HUES6 (cell line): Measurements from ENCODE around the gene BEST1.

ENCODE experiments used
- H3K27ac ChIP-seq: 2 replicates; pipeline ENCODE4 v1.7.0; 2013; ENCODE audit warnings: low read depth, mild to moderate bottlenecking, low read length, inconsistent platforms
- H3K27me3 ChIP-seq: 2 replicates; pipeline ENCODE4 v1.6.1; 2013; ENCODE audit warnings: low read length; ENCODE audit not compliant: control insufficient read depth, insufficient read depth
- H3K36me3 ChIP-seq: 2 replicates; pipeline ENCODE4 v1.6.1; 2013; ENCODE audit warnings: low read length; ENCODE audit not compliant: control insufficient read depth, insufficient read depth
- H3K4me1 ChIP-seq: 2 replicates; pipeline ENCODE4 v1.6.1; 2013; ENCODE audit warnings: low read length; ENCODE audit not compliant: control insufficient read depth, insufficient read depth
- H3K4me3 ChIP-seq: 2 replicates; pipeline ENCODE4 v1.5.1; 2013; ENCODE audit warnings: low read depth, low read length
- H3K9ac ChIP-seq: one replicate; pipeline ENCODE4 v1.6.1; 2013; ENCODE audit warnings: mild to moderate bottlenecking, low read length
- H3K9me3 ChIP-seq: 2 replicates; pipeline ENCODE4 v1.6.1; 2013; ENCODE audit warnings: low read depth, low read length; ENCODE audit not compliant: control insufficient read depth, insufficient read depth

Gene BEST1

DNA sequence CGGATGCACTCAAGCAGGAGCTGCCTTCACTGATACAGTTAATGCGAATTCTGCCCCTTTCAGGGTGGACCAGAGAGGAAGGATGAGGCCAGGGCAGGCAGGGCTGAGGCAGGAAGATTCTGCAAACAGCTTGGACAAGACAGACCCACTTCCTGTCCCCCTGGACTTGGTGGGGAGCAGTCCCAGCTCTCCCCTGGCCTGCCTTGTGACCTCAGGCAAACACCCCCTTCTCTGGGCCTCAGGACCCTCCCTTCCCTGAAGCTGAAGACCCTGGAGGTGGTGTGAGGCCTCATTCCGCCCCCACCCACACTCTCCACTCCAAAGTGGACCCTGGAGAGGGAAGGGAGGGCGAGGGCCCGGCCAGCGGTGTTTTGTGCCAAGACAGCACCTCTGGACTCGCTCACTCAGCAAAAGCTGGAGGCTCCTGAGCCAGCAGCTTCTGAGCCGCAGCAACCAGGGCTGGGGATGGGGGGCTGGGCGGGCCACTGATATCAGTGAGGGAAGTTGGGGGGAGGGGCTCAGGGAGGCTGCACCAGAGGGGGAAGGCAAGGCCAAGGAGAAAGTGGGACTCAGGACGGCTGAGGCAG, 41.3 kb upstream of the BEST1 start:
- Histone ChIP-seq H3K27ac (no peak overlapping the region), H3K4me3 (no peak overlapping the region), H3K27me3 (no peaks in the 10 kb centered on the region), H3K9ac (no peak overlapping the region), H3K36me3 (no peaks in the 10 kb centered on the region), H3K9me3 (no peaks in the 10 kb centered on the region), H3K4me1 (peaks cover 27% of the 10 kb centered on the region)

DNA sequence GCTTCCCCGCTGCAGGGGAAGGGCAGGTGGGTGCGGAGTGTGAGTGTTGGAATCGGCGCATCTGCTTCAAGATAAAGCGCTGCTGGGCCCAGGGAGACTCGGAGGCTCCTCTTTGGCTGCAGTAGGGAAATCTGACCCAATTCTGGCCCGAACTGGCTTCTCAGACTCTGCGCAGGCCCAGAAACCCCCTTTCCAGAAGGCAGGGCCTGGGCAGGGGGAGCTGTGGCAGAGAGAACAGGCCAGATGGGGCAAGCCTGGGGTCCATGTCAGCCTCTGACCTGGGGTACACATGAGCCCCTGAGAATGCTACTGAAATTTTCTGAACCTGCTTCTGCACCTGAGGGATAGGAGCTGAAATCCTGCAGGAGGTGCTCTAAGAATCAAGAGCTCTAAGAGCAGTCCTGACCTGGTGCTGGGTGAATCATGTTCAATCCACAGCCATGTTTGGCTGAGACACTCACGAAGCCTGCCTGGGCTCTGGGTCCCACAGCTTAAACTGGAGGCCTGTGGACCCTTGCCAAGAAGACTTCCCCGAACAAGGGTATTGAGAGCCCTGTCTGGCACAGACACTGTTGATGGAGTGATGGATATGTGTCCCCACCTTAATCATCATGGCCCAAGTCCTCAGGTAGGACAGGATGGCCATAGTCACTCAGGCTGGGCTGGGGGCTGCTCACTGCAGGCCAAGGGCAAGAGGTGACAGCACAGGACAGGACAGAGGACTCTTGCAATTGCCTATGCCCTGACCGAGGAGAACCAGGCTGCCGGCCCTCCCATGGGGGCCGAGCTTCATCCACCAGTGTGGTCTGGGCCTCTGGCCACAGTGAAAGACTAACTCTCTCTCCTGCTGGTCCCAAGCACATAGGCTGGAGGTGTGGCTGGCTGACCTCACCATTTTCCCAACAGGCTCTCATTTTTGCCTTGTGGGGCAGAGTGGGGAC, 39.7 kb upstream of the BEST1 start:
- H3K36me3 ChIP-seq = no peaks in the 10 kb centered on the region
- peaks cover 15% of the 10 kb centered on the region for H3K4me1 ChIP-seq
- H3K4me3 ChIP-seq = no peak overlapping the region
- H3K9ac ChIP-seq = no peak overlapping the region
- H3K27me3 ChIP-seq = no peaks in the 10 kb centered on the region
- H3K9me3 ChIP-seq = no peaks in the 10 kb centered on the region
- no peak overlapping the region for H3K27ac ChIP-seq

DNA sequence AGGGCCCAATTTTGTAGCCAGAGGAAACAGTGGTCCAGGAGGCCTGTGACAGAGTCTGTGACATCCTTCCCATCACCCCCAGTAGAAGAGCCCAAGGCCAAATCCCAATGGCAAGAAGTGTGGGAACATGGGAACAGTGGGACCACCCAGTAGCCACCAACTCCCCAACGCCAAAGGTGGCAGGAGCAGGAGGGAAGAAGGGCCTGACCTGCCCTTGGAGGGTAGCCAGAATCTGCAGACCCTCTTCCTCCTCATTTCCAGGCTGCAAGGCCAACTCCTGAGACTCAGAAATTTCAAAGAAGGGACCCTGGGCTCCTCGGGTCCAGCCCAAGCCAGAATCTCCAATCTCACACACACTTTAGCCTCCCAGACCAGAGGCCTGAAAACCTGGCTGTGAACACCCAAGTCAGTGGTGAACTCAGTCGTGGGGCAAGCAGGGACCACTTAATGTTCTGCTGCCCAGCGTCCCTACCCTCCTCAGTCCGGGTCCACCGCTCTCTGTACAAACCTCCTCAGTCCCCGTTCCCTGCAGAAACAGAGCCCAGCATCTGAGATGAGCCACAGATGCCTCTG, 38.9 kb upstream of the BEST1 start:
- peaks cover under 1% of the 10 kb centered on the region for H3K27me3 ChIP-seq
- no peak overlapping the region for H3K27ac ChIP-seq
- peaks cover 15% of the 10 kb centered on the region for H3K4me1 ChIP-seq
- no peaks in the 10 kb centered on the region for H3K36me3 ChIP-seq
- no peaks in the 10 kb centered on the region for H3K9me3 ChIP-seq
- no peak overlapping the region for H3K4me3 ChIP-seq
- no peak overlapping the region for H3K9ac ChIP-seq

DNA sequence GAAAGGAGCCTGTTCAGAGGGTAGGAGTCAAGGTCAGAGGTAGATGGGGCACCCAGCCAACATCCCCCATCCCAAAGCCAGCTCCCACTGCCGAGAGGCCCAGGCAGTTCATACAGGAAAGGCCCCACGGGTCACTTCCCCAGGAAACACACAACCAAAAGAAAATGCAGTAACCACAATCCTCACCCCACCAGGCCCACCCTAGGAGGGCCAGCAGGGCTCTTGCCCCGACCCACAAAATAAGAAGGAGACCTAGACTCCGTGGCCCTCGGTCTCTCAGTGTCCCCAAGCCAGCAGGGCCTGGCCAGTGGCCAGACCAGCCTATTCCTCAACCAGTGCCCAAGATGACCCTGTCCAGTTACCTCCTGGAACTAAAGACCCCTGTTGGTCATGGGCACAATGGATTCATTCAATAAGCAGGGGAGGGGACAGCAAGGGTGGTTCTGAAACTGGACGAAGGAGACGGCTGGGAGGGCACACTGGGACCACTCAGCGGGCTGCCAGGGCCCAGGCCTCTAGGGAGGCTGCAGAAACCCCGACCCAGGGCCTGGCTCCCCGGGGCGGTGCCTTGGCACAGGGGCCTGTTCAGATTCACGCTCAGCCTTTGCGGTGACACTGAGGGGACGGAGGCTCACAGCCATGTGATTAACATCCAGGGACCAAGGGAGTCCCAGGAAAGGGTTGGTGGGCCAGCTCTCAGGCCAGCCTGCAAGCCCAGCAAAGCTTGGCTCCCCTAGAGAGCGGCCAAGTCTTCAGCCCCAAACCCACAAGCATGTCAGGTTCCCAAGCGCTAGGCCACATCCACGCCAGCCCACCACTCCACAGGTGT, 38.2 kb upstream of the BEST1 start:
- no peak overlapping the region for H3K9ac ChIP-seq
- H3K9me3 ChIP-seq = no peaks in the 10 kb centered on the region
- H3K4me3 ChIP-seq = no peak overlapping the region
- H3K27me3 ChIP-seq = peaks cover 8% of the 10 kb centered on the region
- no peak overlapping the region for H3K27ac ChIP-seq
- no peaks in the 10 kb centered on the region for H3K36me3 ChIP-seq
- peaks cover 21% of the 10 kb centered on the region for H3K4me1 ChIP-seq

DNA sequence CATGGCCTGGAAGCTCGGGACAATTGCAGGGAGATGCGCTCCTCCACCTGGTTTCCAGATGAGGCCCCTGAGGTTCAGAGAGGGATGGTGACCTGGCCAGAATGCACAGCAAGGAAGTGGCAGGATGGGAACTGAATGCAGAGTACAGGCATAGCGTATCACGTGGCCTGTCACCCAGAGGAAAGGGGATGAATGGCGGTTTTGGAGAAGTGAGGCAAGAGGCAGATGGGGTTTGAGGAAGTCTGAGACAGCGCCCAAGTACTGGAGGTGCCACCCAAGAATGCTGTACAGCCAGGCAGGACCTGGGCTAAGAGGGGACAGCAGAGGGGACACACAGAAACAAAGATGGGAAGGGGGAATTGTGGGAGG, 37.6 kb upstream of the BEST1 start:
- no peaks in the 10 kb centered on the region for H3K9me3 ChIP-seq
- H3K36me3 ChIP-seq = no peaks in the 10 kb centered on the region
- peaks cover 21% of the 10 kb centered on the region for H3K4me1 ChIP-seq
- no peak overlapping the region for H3K27ac ChIP-seq
- peaks cover 11% of the 10 kb centered on the region for H3K27me3 ChIP-seq
- H3K9ac ChIP-seq = no peak overlapping the region
- H3K4me3 ChIP-seq = no peak overlapping the region

DNA sequence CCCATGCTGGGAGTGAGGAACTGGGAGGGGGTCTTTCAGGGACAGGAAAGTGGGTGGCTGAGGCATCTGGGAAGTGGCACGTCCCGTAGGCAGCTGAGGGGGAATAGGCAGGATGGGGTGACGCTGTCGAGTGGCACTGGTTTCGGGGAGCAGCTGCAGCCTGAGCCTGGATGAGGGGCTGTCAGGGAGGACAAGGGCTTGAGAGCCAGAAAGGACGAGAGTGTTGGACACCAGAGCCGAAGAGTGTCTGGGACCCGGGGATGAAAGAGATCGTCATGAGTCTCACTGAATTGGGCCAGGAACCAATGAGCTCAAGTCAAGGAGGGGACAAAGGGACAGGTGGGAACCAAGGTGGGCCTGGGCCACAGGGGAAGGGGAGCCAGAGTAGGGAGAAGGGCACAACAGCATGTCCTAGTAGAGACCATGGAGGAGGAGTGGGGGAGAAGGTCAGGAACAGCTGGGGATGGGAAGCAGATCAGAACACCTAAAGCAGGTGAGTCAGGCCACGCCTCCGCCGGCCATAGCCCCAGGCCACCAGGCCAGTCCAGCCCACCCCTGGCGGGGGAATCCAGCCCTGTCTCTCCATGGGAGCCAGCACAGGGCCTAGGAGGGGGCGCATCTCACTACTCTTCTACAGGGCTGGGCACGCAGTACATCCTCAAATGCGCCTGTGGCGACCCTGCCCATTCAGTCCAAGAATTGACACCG, 37.0 kb upstream of the BEST1 start:
- Histone ChIP-seq H3K4me3 (no peak overlapping the region), H3K4me1 (peaks cover 26% of the 10 kb centered on the region), H3K36me3 (no peaks in the 10 kb centered on the region), H3K9me3 (no peaks in the 10 kb centered on the region), H3K9ac (no peak overlapping the region), H3K27ac (no peak overlapping the region), H3K27me3 (peaks cover 17% of the 10 kb centered on the region)

DNA sequence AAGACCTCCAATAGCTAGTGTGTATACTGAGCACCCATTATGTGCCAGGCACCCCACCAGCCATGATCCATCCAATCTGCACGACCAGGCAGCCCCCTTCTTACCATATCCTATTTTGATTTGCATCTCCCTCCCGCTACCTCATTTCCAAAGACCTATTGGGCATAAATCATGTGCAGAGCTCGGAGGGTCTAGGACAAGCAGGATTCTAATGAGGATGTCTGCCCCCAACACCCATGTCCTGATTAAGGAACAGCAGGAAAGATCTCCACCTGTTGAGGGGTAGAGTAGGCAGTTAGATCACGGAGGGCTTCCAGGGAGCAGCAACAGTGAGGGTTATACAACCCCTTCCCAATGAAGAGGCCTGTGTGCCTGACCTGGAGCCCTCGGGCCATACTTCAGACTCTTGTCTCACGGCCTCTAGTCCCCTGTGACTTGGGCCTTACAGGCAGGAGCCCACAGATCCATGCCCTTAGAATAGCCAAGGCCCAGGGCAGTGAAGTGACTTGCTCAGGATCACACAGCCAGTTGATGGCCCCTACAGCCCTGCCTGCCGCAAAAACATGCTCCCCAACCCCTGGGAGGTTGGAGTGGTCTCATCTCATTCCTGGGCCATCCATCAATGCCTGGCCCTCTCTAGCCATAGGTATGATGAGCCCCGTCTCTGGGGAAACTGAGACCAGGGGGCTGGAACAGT, 36.3 kb upstream of the BEST1 start:
- peaks cover 24% of the 10 kb centered on the region for H3K27me3 ChIP-seq
- no peaks in the 10 kb centered on the region for H3K36me3 ChIP-seq
- no peak overlapping the region for H3K9ac ChIP-seq
- peaks cover 22% of the 10 kb centered on the region for H3K4me1 ChIP-seq
- H3K9me3 ChIP-seq = no peaks in the 10 kb centered on the region
- no peak overlapping the region for H3K4me3 ChIP-seq
- H3K27ac ChIP-seq = no peak overlapping the region

DNA sequence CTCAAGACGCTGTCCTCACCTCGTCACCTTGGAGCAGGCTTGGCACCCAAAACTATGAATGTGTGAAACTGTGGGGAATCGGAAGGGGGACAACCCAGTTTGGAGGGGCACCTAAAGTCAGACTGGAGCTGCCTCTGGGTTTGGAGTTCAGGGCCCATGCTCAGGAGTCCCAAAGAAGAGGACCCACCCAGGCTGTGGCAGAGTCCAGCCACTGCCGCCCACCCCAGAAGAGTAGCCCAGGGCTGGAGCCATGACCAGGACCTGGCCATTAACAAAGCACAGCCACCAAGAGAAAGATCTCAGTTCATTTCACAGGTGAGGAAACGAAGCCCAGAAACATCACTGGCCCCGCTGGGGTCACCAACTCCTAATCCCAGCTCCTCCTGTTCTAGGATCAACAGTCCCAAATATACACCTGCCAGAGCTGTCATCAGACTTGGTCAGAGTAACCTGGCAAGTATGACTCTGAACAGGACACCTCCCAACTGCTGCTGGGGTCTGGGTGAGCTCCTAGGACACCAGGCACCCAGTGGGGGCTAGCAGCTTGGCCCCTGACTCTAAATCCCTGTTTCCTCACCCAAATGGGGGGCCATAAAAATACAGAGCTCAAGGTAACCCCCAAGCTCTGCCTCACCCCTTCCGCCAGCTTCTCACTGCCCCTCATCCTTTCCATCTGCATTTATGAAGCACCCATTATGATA, 35.5 kb upstream of the BEST1 start:
- H3K27me3 ChIP-seq = peaks cover 31% of the 10 kb centered on the region
- peaks cover 17% of the 10 kb centered on the region for H3K4me1 ChIP-seq
- H3K9me3 ChIP-seq = no peaks in the 10 kb centered on the region
- H3K4me3 ChIP-seq = no peak overlapping the region
- no peaks in the 10 kb centered on the region for H3K36me3 ChIP-seq
- no peak overlapping the region for H3K27ac ChIP-seq
- no peak overlapping the region for H3K9ac ChIP-seq

DNA sequence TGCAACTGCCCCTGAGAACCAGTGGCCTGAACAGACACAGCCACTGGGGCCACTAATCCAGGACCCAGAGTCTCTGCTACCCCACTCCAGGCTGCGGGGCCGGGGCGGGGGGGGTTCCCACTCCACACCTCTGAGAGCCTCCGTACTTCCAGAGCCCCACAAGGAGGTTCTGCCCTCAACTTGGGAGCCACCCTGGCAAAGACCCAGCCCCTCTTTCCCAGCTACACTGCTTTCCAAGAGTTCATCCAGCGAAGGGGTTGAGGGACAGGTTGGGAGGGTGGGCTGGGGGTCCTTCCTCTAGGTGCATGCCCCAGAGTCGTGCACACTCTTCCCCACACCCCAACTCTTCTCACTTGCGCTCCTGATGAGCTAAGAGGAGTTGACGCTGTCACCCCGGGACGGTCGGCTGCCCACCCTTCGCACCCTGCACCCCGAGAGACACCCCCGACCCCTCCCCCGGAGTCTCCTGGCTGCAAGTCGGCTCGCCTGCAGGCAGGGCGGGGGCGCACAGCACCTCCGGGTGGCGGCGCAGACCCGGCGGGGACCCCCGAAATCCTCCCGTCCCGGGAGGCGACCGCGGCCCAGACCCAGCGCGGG, 33.3 kb upstream of the BEST1 start:
- H3K4me1 ChIP-seq = peaks cover 23% of the 10 kb centered on the region
- no peak overlapping the region for H3K9ac ChIP-seq
- peaks cover 31% of the 10 kb centered on the region for H3K27me3 ChIP-seq
- H3K4me3 ChIP-seq = peak overlapping the region; percentile 65
- no peaks in the 10 kb centered on the region for H3K9me3 ChIP-seq
- no peak overlapping the region for H3K27ac ChIP-seq
- no peaks in the 10 kb centered on the region for H3K36me3 ChIP-seq
